Large intestine (tissue), 3 donors: ENCODE results near the gene SRD5A1. TPM values are rescaled to one million over a fixed set of nuclear protein-coding genes. Genes with fewer than 3 reads are reported as not detected.

Experiments used
- DNase-seq, 2 donors: peaks; one replicate each; pipeline versions ENCODE4 v3.0.0 to v3.0.0-alpha.2; 2013
- H3K27ac ChIP-seq: one replicate; pipeline ENCODE4 v1.5.1; 2013; ENCODE audit warnings: low read length
- H3K27me3 ChIP-seq: 2 replicates; pipeline ENCODE4 v1.6.1; 2013; ENCODE audit warnings: low read length; ENCODE audit not compliant: control insufficient read depth, insufficient read depth
- H3K36me3 ChIP-seq: 2 replicates; pipeline ENCODE4 v1.6.1; 2013; ENCODE audit warnings: low read length; ENCODE audit not compliant: control insufficient read depth, insufficient read depth
- H3K4me1 ChIP-seq: one replicate; pipeline ENCODE4 v1.6.1; 2013; ENCODE audit warnings: low read length; ENCODE audit not compliant: control insufficient read depth, insufficient read depth
- H3K4me3 ChIP-seq: one replicate; pipeline ENCODE4 v1.5.1; 2013; ENCODE audit warnings: low read length
- H3K9me3 ChIP-seq: one replicate; pipeline ENCODE4 v1.6.1; 2013; ENCODE audit warnings: mild to moderate bottlenecking, low read depth, low read length, moderate library complexity; ENCODE audit not compliant: control insufficient read depth
- WGBS: methylation state at CpG from one replicate; pipeline ENCODE4 v1.1.5; 2013; ENCODE audit warnings: low lambda C conversion rate; ENCODE audit not compliant: insufficient coverage; 5-methylcytosine and 5-hydroxymethylcytosine counted together
- polyA plus RNA-seq: library from polyadenylated mRNA; unstranded; fragments of 120-200 nt; gene quantifications from one replicate; pipeline ENCODE4 v1.2.1, GENCODE V29; 2013

The SRD5A1 gene
- polyA plus RNA-seq, 1 donor = 9.1 TPM

GRCh38 chr5:6678385-6678784 lies 45.1 kb downstream of the SRD5A1 start:
- DNase-seq = no peak
- Histone ChIP-seq H3K4me3 (no peak overlapping the region), H3K36me3 (no peaks in the 10 kb centered on the region), H3K27me3 (no peaks in the 10 kb centered on the region), H3K4me1 (no peaks in the 10 kb centered on the region), H3K9me3 (no peaks in the 10 kb centered on the region), H3K27ac (no peak overlapping the region)
- no CpG with 5 or more reads among the region's 1 CpG for WGBS

DNA sequence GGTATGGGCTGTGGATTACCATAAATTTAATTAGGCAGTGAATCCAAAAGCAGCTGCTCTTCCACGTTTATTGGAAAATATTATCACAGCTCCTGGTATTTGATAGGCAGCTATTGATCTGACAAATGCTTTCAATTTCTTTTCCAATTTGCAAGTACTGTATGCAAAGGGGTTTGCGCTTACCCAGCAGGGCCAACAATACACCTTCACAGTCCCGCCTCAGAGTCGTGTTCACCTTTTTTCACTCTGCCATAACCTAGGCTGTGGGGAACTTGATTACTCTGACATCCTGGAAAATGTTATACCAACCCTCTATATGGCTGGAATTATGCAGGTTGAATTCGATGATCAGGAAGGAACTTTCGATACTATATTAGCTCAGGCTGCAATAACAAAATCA lies 47.7 kb downstream of the SRD5A1 start:
- no peak overlapping the region for H3K27ac ChIP-seq
- H3K9me3 ChIP-seq = no peaks in the 10 kb centered on the region
- DNase-seq = no peak
- no peaks in the 10 kb centered on the region for H3K36me3 ChIP-seq
- H3K27me3 ChIP-seq = no peaks in the 10 kb centered on the region
- no peak overlapping the region for H3K4me3 ChIP-seq
- no peaks in the 10 kb centered on the region for H3K4me1 ChIP-seq
- WGBS = 33% methylated on average over 2 of the region's 6 CpGs

DNA sequence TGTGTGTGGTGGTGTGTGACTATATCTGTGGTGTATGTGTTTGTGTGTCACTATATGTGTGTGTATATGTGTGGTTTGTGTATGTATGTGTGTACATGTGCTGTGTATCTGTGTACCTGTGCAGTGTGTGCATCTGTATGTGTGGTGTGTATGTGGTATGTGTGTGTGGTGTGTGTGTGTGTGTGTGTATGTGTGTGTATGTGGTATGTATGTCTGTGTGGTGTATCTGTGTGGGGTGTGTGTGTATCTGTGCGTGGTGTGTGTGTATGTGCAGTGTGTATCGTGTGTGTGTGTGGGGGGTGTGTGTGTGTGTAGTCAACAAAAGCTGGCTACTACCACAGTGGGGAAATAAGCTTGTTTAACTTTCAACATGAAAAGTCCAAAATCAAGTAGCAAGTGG lies 48.4 kb downstream of the SRD5A1 start:
- WGBS = no CpG with 5 or more reads among the region's 2 CpGs
- no peak overlapping the region for H3K4me3 ChIP-seq
- no peaks in the 10 kb centered on the region for H3K27me3 ChIP-seq
- no peak for DNase-seq
- H3K4me1 ChIP-seq = no peaks in the 10 kb centered on the region
- H3K36me3 ChIP-seq = no peaks in the 10 kb centered on the region
- no peaks in the 10 kb centered on the region for H3K9me3 ChIP-seq
- H3K27ac ChIP-seq = no peak overlapping the region

- Histone ChIP-seq H3K4me3 (no peak overlapping the region), H3K27ac (no peak overlapping the region), H3K36me3 (no peaks in the 10 kb centered on the region), H3K4me1 (peaks cover 3% of the 10 kb centered on the region), H3K9me3 (peaks cover 2% of the 10 kb centered on the region), H3K27me3 (no peaks in the 10 kb centered on the region)
- DNase-seq = no peak
- no CpG with 5 or more reads among the region's 11 CpGs for WGBS
Observed at GRCh38 chr5:6682239-6682638, 49.0 kb downstream of the SRD5A1 start.

GRCh38 chr5:6683241-6683640 lies 50.0 kb downstream of the SRD5A1 start:
- 80% methylated on average over 1 of the region's 8 CpGs for WGBS
- H3K27me3 ChIP-seq = no peaks in the 10 kb centered on the region

GRCh38 chr5:6684075-6684474 lies 50.8 kb downstream of the SRD5A1 start:
- Histone ChIP-seq H3K27me3 (no peaks in the 10 kb centered on the region), H3K4me1 (peaks cover 4% of the 10 kb centered on the region), H3K4me3 (no peak overlapping the region), H3K36me3 (no peaks in the 10 kb centered on the region), H3K27ac (no peak overlapping the region), H3K9me3 (peaks cover 2% of the 10 kb centered on the region)
- no peak for DNase-seq
- WGBS = no CpG with 5 or more reads among the region's 4 CpGs

More at GRCh38 chr5:6683241-6683640, 50.0 kb downstream of the SRD5A1 start:
- Histone ChIP-seq H3K36me3 (no peaks in the 10 kb centered on the region), H3K27ac (no peak overlapping the region), H3K4me3 (no peak overlapping the region), H3K4me1 (peaks cover 4% of the 10 kb centered on the region), H3K9me3 (peaks cover 2% of the 10 kb centered on the region)
- no peak for DNase-seq

GRCh38 chr5:6686501-6686900 lies 53.3 kb downstream of the SRD5A1 start:
- no CpG with 5 or more reads among the region's 6 CpGs for WGBS
- Histone ChIP-seq H3K9me3 (peaks cover 2% of the 10 kb centered on the region), H3K27me3 (peaks cover 3% of the 10 kb centered on the region), H3K4me1 (peaks cover 4% of the 10 kb centered on the region), H3K4me3 (no peak overlapping the region), H3K36me3 (no peaks in the 10 kb centered on the region), H3K27ac (no peak overlapping the region)
- DNase-seq = no peak

DNA sequence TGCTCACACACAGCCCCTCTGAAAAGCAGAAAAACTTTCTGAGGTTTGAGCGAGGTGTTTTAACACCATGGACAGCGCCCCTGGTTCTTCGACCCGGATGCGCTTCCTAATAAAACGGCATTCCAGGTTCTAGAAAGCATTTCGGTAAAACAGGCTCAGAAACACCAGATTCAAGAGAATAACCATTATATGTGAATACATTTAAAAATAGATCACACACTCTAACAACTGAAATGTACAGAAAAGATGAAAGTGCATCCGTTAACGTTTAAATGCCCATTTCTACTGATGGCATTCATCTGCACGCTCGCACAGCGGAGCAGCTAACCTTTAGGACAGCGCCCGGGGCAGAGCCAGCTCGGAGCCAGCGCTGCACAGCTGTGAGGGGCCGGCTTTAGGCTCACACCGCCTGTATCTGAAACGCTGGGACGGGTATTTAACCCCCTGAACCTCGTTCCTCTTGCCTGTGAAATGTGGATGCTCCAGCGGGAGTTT lies 53.7 kb downstream of the SRD5A1 start:
- peaks cover 3% of the 10 kb centered on the region for H3K27me3 ChIP-seq
- WGBS = 20% methylated on average over 1 of the region's 22 CpGs

GRCh38 chr5:6687505-6687904 lies 54.3 kb downstream of the SRD5A1 start:
- H3K9me3 ChIP-seq = peaks cover 2% of the 10 kb centered on the region
- 81% methylated on average over 5 of the region's 9 CpGs for WGBS
- H3K4me3 ChIP-seq = no peak overlapping the region
- H3K36me3 ChIP-seq = no peaks in the 10 kb centered on the region
- H3K4me1 ChIP-seq = peaks cover 4% of the 10 kb centered on the region
- peaks cover 3% of the 10 kb centered on the region for H3K27me3 ChIP-seq
- no peak overlapping the region for H3K27ac ChIP-seq
- no peak for DNase-seq

More for the DNA sequence above, 53.7 kb downstream of the SRD5A1 start:
- Histone ChIP-seq H3K36me3 (no peaks in the 10 kb centered on the region), H3K4me3 (no peak overlapping the region), H3K27ac (no peak overlapping the region), H3K9me3 (peaks cover 2% of the 10 kb centered on the region), H3K4me1 (peaks cover 4% of the 10 kb centered on the region)
- DNase-seq = peak in 1 of 2 donors; percentile 60

DNA sequence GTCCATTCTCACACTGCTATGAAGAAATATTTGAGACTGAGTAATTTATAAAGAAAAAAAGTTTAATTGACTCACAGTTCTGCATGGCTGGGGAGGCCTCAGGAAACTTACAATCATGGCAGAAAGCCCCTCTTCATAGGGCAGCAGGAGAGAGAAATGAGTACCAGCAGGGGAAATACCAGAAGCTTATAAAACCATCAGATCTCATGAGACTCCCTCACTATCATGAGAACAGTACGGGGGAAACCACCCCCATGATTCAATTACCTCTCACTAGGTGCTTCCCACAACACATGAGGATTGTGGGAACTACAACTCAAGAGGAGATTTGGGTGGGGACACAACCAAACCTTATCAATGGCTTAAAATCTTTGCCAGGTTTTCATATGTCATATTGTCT lies 59.7 kb downstream of the SRD5A1 start:
- Histone ChIP-seq H3K9me3 (no peaks in the 10 kb centered on the region), H3K27me3 (peaks cover 3% of the 10 kb centered on the region), H3K36me3 (no peaks in the 10 kb centered on the region), H3K27ac (no peak overlapping the region), H3K4me1 (no peaks in the 10 kb centered on the region), H3K4me3 (no peak overlapping the region)
- DNase-seq = no peak
- WGBS = no CpG with 5 or more reads among the region's 1 CpG

GRCh38 chr5:6698696-6699095 lies 65.5 kb downstream of the SRD5A1 start:
- H3K4me3 ChIP-seq = no peak overlapping the region
- no peaks in the 10 kb centered on the region for H3K9me3 ChIP-seq
- H3K27me3 ChIP-seq = peaks cover 10% of the 10 kb centered on the region
- 67% methylated on average over 1 of the region's 1 CpG for WGBS
- H3K4me1 ChIP-seq = no peaks in the 10 kb centered on the region
- H3K36me3 ChIP-seq = no peaks in the 10 kb centered on the region
- H3K27ac ChIP-seq = no peak overlapping the region
- DNase-seq = no peak
